Head of caudate nucleus (tissue), 42 donors: Measurements from ENCODE around the gene ERFL.

Experiments used
- DNase-seq, 42 donors: peaks; one replicate each; pipeline versions ENCODE4 v3.0.0 to v3.0.0-alpha.2; 2020 to 2021; ENCODE audit warnings: mixed read lengths in 7 of 42
- intact Hi-C: fragments of 100-400 bp; cut with DNase I; formaldehyde crosslinking; loops from one replicate; pipeline ENCODE4 v1.15.0; 2022

ERFL gene

DNA sequence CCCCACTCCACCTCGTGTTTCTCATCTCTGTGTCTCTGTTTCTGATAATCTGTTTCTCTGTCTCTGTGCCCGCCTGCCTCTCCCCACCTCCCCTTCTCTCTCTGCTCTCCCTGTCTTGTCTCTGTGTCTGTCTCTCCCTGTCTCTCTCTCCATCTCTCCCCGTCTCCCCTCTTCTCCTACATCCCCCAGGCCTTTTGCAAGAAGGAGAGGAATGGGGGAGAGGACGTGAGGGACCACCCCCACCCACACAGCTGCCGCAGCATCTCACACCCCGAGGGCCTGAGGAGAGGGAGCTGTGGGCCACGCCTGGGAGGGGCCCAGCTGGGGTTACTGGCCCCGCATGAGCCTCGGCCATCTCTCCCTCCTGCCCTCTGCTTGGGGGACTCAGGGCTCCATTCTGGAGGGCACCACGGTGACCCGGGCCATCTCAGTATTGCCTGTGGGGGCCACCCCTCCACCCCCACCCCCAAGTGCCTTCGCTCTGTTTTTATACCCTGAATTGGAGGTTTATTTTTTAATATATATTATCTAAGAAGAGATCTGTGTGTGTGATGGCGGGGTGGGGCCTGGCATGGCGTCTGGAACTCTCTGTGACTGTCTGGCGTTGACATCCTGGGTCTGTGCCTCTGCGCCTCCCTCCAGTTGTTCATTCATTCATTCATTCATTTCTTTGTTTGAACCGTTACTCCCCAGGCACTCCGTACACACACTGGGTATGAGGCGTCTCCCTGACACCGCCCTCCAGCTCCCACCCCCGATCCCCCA lies 21.2 kb downstream of the ERFL start:
- intact Hi-C loops = no loop called here
- no peak for DNase-seq

DNA sequence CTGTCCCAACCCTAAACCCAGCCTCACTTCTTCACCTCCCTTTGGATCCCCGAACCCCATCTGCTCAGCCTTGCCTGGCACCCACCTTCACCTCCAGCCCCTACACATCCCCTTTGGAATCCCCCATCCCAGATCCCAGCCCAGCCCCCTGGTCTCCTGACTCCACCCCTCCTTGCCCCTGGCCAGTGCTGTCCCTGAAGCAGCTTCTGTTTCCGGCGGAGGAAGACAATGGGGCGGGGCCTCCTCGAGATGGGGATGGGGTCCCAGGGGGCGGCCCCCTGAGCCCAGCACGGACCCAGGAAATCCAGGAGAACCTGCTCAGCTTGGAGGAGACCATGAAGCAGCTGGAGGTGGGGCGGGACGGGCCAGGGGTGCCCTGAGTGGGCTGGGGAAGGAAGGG lies 22.0 kb downstream of the ERFL start:
- intact Hi-C loops = no loop called here
- no peak for DNase-seq

DNA sequence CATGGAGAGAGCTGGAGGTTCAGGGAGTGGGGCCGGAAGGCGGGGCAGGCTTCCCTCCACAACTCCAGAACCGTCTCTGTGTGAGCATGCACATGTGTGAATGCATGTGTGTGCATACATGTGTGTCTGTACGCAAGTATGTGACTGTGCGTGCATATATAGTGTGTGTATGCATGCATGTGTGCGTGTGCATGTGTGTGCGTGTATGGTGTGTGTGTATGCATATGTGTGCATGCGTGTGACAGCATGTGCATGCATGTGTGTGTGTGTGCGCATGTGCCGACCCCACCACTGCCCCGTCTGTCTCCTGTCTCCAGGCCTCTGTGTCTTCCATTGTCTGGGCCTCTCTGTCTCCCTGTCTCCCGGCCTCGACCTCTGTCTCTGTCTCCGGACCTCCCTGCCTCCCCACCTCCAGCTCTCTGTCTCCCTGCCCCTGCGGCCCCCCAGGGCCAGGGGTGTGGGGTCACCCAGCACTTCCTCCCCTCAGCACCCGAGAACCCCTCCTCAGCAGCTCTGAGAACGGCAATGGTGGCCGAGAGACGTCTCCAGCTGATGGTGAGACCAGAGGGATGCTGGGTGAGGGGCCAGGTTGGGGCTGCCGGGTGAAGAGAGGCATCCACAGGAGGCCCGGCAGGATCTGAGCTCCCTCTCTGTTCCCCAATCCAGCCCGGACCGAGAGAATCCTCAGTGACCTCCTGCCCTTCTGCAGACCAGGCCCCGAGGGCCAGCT lies 22.8 kb downstream of the ERFL start:
- DNase-seq = no peak
- intact Hi-C loops = no loop called here

DNA sequence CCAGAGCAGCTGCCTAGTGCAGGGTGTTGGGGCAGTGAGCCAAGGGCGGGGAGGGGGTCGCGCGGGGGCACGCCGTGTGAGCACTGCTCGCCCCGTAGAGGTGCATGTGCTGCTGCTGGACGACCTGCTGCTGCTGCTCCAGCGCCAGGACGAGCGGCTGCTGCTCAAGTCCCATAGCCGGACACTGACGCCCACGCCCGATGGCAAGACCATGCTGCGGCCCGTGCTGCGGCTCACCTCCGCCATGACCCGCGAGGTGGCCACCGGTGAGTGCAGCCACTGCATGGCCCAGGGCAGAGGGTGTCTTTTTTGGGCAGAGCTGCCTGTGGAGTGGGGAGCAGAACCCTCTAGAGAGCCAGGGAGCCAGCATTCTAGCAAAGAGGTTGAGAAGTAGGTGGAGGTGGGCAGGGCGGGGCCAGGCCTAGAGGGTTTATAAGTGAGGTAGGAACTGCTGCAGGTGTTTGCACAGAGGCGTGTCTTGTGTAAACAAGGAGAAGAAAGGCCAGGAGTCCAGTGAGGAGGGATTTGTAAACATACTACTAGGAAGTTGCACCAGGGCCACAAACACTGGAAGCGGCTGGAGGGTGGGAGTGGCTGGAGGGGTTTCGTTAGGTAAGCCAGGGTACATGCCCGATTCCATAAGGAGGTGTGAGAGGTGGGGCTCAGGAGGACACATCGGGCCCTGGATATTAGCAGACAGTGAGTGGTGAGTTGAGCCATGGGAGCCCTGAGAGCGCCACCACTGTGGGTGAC lies 24.0 kb downstream of the ERFL start:
- intact Hi-C loops = no loop called here
- DNase-seq = no peak

DNA sequence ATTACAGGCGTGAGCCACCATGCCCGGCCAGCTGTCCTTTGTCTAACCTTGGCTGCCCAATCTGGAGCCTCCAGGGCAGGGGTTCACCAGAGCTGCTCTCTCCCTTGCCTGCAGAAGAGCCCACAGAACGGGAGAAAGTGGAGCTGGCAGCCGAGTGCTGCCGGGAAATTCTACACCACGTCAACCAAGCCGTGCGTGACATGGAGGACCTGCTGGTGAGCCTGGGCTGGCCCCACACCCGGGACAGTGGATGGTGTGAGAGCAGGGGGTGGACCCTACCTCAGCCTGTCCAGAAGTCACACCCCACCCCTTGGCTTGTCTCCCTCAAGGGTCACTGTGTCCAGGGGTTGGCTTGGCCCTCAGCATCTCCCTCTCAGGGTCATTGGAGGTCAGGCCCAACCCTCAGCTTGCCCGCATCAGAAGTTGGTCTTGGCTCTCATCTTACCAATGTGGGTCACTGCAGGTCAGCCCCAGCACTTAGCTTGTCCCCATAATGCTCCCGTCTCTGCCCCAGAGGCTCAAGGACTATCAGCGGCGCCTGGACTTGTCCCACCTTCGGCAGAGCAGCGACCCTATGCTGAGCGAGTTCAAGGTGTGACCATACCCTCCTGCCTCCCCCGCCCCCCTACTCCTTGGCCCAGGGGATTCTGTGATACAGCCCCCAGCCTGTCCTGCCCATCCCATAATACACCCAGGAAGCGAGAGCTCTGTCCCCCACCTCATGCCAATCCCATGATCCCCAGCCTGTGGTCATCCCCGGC lies 24.9 kb downstream of the ERFL start:
- intact Hi-C loops = no loop called here
- no peak for DNase-seq

DNA sequence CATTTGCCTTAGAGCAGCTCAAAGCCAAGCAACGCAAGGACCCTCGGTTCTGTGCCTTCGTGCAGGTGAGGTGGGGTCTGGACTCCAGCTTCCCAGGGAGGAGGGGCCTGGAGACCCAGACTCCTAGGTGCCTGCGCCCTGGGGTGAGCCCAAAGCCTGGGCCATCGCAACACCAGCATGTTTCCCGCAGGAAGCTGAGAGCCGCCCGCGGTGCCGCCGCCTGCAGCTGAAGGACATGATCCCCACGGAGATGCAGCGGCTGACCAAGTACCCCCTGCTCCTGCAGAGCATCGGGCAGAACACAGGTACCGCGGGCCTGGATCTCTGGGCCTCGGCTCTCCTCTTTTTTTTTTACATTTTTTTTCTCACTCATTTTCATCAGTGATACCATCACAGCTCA lies 25.7 kb downstream of the ERFL start:
- DNase-seq = no peak
- intact Hi-C loops = no loop called here

DNA sequence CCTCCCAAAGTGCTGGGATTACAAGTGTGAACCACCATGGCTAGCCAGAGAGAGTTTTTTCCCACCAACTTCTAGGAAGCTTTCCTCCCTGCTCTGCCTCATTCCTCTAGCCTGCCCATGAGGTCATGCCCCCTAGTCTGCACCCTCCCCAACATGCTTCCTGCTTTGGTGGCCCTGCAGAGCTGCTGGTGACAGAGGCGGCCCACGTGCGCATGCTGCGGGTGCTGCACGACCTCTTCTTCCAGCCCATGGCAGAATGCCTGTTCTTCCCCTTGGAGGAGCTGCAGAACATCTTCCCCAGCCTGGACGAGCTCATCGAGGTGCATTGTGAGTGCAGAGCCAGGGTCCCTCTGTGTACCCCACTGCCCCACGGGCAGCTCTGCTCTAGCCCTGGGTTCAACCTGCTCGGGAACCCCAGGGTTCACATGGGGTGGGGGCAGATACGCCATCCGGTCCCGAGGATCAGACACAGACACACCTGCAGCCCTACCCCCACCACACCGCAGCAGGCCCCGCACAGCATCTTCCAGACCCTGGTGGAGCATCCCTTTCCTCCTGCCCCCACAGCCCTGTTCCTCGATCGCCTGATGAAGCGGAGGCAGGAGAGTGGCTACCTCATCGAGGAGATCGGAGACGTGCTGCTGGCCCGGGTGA lies 26.4 kb downstream of the ERFL start:
- intact Hi-C loops = no loop called here
- no peak for DNase-seq

DNA sequence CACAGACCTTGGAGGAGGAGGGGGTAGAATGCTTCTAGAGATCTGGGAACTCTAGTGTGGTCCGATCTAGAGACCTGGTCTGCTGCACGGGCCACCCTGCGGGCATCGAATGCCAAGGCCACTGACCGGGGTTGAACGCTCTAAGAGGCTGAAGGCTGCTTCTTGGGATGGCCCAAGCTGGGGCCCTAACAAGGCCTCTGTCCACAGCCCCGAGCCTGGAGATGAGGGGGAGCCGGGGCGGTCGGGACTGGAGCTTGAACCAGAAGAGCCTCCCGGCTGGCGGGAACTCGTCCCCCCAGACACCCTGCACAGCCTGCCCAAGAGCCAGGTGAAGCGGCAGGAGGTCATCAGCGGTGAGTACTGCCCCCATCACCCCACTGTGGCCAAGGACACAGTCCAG lies 30.0 kb downstream of the ERFL start:
- no peak for DNase-seq
- intact Hi-C loops = no loop called here

DNA sequence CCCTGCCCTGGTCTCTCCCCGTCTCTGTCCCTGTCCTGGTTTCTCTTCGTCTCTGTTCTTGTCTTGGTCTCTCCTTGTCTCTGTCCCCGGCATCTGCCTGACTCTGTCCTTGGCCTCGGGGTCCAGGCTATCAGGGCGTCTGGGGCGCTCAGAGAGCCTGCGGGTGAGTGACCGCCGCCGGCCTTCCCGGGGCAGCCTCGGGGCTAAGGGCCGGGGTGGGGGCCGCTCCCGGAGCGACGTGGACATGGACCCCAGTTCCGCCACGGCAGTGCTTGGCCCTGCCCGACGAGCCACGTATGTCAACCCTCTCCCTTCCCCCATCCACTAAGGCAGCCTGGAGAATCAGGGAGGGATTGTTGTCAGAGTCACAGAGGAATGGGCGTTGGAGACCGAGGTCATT lies 30.4 kb downstream of the ERFL start:
- no peak for DNase-seq
- intact Hi-C loops = no loop called here

DNA sequence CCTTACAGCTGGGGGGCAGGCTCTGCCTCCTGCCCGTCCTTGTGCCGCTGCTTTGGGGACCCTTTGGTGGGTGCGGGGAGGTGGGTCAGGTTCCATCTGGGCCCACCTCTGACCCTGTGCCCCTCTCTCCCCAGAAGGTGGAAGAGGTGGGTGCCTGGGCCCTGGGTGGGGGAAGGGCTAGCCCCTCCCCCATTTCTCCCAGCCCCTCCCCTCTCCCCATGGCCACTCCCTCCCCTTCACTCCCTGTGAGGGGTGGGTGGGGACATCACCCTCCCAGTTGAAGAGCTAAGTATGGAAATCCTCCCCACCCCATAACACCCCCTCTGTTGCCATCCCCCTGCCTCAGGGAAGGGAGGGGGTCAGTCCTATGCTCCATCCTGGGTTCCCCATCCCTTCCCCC lies 31.1 kb downstream of the ERFL start:
- intact Hi-C loops = no loop called here
- no peak for DNase-seq

DNA sequence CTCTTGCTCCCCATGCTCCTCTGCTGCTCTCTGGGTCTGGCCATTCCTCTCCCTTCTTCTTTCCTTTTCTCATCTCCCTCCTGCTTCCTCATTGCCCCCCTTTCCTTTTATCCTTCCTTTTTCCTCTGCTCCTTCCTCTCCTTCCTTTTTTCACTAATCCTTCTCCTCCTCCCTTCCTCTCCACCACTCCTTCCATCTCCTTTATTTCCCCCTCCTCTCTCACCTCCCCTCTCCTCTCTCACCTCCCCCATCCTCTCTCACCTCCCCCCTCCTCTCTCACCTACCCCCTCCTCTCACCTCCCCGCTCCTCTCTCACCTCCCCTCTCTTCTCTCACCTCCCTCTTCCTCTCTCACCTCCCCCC lies 31.7 kb downstream of the ERFL start:
- no peak for DNase-seq
- intact Hi-C loops = no loop called here

DNA sequence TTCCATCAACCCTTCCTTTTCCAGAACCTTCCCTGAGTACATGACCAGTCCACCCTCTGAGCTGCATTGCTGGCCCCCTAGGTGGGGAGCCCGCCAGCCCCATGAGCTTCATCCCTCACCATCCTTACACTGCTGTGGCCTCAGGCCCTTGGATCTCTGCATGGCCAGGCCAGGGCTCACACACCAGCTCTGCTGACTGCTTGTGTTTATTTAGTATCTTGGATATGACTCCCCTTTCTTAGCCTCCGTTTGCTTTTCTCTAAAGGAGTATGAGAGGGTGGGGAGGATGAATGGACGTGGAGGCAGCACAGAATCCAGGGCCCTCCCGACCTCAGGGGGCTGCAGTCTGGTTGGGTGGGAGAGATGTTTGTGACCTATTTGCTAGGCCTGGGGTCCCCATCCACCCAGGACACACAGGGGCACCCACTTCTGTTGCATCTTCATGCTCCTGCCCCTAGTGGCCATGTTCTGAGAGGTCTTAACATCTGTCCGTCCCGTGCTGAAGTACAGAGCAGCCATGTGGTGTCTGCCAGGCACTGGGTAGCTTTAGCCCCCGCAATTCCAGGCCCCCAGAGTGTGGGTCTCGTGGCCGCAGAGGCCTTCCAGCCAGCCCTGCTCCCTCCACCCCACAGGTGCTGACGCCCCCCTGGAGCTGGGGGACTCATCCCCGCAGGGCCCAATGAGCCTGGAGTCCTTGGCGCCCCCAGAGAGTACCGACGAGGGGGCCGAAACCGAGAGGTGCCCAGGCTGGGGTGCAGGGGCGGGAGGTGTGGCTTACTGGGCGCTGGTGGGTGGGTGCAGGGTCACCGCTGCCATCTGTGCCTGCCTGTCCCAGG lies 32.3 kb downstream of the ERFL start:
- intact Hi-C loops = no loop called here

DNA sequence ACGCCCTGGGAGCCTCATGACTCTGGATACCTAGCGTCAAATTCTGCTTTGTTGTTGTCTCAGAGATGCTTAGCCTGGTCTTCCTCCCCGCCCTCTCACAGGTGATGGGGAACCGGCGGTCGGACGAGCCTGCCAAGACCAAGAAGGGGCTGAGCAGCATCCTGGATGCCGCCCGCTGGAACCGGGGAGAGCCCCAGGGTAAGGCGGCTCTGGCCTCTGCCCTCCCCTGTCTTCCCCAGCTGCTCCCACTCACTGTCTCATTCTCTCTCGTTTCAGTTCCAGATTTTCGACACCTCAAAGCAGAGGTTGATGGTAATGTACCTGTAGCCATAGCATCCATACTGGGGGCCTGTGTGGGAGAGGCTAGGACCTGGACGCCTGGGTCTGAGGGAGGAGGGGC lies 33.9 kb downstream of the ERFL start:
- intact Hi-C loops = no loop called here
- DNase-seq = no peak

More for the DNA sequence above, 32.3 kb downstream of the ERFL start:
- no peak for DNase-seq

DNA sequence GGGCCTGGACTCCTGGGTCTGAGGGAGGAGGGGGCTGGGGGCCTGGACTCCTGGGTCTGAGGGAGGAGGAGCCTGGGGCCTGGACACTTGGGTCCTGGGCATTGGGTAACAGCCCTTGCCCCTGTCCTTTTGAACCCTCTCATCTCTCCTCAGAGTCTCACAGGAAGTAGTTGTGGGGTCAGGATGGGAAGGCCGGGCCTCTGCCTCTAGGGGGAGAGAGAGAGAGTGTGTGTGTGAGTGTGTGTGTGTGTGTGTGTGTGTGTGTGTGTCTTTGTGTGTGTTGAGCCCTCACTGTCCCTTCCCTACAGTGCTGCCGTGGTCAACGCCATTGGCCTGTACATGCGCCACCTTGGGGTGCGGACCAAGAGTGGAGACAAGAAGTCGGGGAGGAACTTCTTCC lies 34.4 kb downstream of the ERFL start:
- no peak for DNase-seq
- intact Hi-C loops = no loop called here

DNA sequence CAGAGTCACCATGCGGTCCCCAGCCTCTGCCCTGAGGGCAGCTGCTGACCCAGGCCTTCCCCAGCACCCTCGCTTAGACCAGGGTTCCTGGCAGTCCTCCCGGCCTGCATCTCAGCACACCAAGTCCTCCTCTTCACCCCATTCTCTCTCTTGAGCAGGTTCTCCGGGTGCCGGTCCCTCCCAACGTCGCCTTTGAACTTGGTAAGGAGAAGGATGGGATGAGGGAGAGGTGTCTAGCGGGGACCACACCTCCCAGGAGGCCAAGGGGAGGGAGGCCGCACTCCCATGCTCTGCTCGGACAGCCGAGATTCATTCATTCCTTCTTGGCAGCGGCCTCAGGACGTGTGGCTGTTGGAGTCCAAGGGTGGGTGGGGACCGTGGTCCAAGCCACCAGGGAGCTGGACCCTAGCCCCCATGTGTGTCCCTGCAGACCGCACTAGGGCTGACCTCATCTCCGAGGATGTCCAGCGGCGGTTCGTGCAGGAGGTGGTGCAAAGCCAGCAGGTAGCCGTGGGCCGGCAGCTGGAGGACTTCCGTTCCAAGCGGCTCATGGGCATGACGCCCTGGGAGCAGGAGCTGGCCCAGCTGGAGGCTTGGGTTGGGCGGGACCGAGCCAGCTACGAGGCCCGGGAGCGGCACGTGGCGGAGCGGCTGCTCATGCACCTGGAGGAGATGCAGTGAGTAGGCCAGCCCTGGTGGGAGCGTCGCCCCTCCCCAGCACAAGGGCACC lies 35.9 kb downstream of the ERFL start:
- intact Hi-C loops = no loop called here
- DNase-seq = no peak

DNA sequence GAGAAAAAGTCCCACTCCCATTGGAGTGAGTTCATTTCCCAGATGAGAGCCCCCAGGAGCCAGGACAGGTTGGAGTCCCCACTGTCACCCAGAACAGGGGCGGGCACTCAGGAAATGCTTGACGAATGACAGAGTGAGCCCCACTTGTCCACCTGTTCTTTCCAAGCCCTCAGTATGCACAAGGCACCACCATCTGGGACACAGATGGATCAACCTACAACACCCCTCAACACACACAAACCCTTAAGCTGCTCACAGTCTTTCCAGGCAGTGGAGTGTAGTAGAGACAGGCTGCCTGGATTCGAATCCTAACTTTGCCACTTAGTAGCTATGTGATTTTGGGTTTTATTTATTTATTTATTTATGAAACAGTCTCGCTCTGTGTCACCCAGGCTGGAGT lies 37.3 kb downstream of the ERFL start:
- intact Hi-C loops = no loop called here
- DNase-seq = no peak

DNA sequence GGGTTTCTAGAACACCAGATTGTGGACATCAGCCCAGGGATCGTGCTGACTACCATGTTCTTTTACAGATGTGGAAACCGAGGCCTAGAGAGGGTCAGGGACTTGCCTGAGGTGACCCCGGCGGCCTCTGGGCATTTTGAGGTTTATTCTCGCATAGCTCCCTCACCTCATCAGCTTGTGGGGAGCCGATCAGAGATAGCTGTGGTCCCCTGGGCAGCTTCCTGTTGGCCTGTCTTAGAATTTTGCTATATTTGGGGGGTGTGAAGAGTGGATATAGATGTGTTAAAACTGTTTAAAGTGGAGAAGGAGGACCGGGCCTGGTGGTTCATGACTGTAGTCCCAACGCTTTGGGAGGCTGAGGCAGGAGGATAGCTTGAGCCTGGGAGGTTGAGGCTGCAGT lies 38.4 kb downstream of the ERFL start:
- intact Hi-C loops = no loop called here
- no peak for DNase-seq

DNA sequence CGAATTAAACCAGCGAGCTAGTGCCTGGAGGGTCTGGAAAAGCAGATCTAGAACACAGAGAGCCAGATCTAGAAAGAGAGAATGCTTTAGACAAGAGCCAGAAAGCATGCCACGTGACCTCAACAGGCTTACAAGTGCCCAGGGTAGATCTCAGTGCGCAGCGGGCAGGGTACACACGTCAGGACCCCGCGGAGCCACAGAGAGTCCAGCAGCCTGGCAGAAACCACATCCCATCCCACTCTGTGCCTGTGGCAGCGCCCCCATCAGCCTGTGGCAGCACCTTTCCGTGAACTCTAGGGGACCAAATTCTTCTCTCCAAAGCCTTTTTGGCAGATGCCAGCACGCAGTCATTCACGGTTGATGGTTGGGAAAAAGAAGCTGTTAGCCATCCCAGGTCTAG lies 39.3 kb downstream of the ERFL start:
- no peak for DNase-seq
- intact Hi-C loops = no loop called here
